GM19238 (cell line): ENCODE measurements around the gene PLD4.
"Not testable (repeated sequence)": the region's sequence is repeated elsewhere in the genome, so short reads cannot be mapped to it uniquely, and the experiment has no call there.

Experiments
- DNase-seq: peaks from one replicate; pipeline ENCODE4 v3.0.0; 2011; ENCODE audit warnings: low spot score; ENCODE audit not compliant: insufficient read length

PLD4 gene

GRCh38 chr14:104924421-104925213, at the start of gene PLD4:
PLD4 (plus strand) TSS chr14:104924879; CDS start chr14:104927141, 2,262 bp downstream.
- DNase-seq, result no peak

GRCh38 chr14:104875412-104875751, 49.3 kb upstream of the PLD4 start:
- DNase-seq, result no peak

- no peak for DNase-seq
These were observed 48.9 kb upstream of the PLD4 start for GRCh38 chr14:104875811-104876210.

GRCh38 chr14:104876251-104876699, 48.4 kb upstream of the PLD4 start:
- no peak for DNase-seq

GRCh38 chr14:104877066-104877805, 47.4 kb upstream of the PLD4 start:
- no peak for DNase-seq

GRCh38 chr14:104877806-104878550, 46.7 kb upstream of the PLD4 start:
- no peak for DNase-seq

GRCh38 chr14:104878582-104878981, 46.1 kb upstream of the PLD4 start:
- no peak for DNase-seq

GRCh38 chr14:104879201-104879982, 45.3 kb upstream of the PLD4 start:
- no peak for DNase-seq

- no peak for DNase-seq
These were observed 44.6 kb upstream of the PLD4 start for GRCh38 chr14:104879983-104880565.

GRCh38 chr14:104880584-104881210, 44.0 kb upstream of the PLD4 start:
- DNase-seq, result no peak

- DNase-seq, result no peak
These were observed 43.2 kb upstream of the PLD4 start for GRCh38 chr14:104881369-104881979.

GRCh38 chr14:104882325-104882973, 42.2 kb upstream of the PLD4 start:
- no peak for DNase-seq

GRCh38 chr14:104882991-104883660, 41.6 kb upstream of the PLD4 start:
- no peak for DNase-seq

- DNase-seq, result no peak
These were observed 40.9 kb upstream of the PLD4 start for GRCh38 chr14:104883681-104884361.

- not testable (repeated sequence) for DNase-seq
These were observed 40.3 kb upstream of the PLD4 start for GRCh38 chr14:104884381-104884780.

- DNase-seq, result no peak
These were observed 39.4 kb upstream of the PLD4 start for GRCh38 chr14:104885031-104885972.
